Cardiac muscle cell (in vitro differentiated cells and primary cell): ENCODE measurements around the gene PDS5B. TPM values are rescaled to one million over a fixed set of nuclear protein-coding genes. Genes with fewer than 3 reads are reported as not detected.

Experiments used
- DNase-seq, 2 donors: peaks; one replicate each; pipeline versions ENCODE4 v3.0.0 to v3.0.0-alpha.2; 2010 to 2017; ENCODE audit warnings: low read depth in 1 of 2, low spot score in 1 of 2
- H3K27ac ChIP-seq: fragments of 200-600 bp; sonication (generic); 2 replicates; pipeline ENCODE4 v1.5.1; 2016
- H3K27me3 ChIP-seq: fragments of 200-600 bp; sonication (generic); 2 replicates; pipeline ENCODE4 v1.6.0; 2016; ENCODE audit warnings: control low read depth
- H3K36me3 ChIP-seq: fragments of 200-600 bp; sonication (generic); 2 replicates; pipeline ENCODE4 v1.5.1; 2016; ENCODE audit warnings: control low read depth
- H3K4me1 ChIP-seq: fragments of 200-600 bp; sonication (generic); 2 replicates; pipeline ENCODE4 v1.8.1; 2017; ENCODE audit warnings: low read depth, mild to moderate bottlenecking, mixed run types
- H3K4me3 ChIP-seq: fragments of 200-600 bp; sonication (generic); 2 replicates; pipeline ENCODE4 v1.5.1; 2016; ENCODE audit warnings: mild to moderate bottlenecking
- H3K9me3 ChIP-seq: fragments of 200-600 bp; sonication (generic); 2 replicates; pipeline ENCODE4 v1.5.1; 2017; ENCODE audit warnings: low read depth, mild to moderate bottlenecking, control low read depth
- CTCF ChIP-seq: IDR thresholded peaks from 2 replicates; pipeline ENCODE4 v1.5.1; 2012; ENCODE audit warnings: low read depth, mild to moderate bottlenecking, low read length
- polyA plus RNA-seq: library from polyadenylated mRNA; unstranded; fragments of >200 nt; fragmentation: Nextera tagmentation; extraction: Ambion mirVana; gene quantifications from 2 replicates; pipeline ENCODE4 v1.2.1, GENCODE V29; 2016
- total RNA-seq: library from RNA; depleted of rRNA; stranded (reverse); fragments of >200 nt; gene quantifications from 2 replicates; pipeline ENCODE4 v1.2.3, GENCODE V29; 2016

Gene PDS5B
- total and polyA plus RNA-seq, 2 experiments from 2014 or later, result 18.4 to 26.2 TPM

- no peaks in the 10 kb centered on the region for H3K36me3 ChIP-seq
- no peaks in the 10 kb centered on the region for H3K27me3 ChIP-seq
- peaks cover 18% of the 10 kb centered on the region for H3K4me1 ChIP-seq
- no peaks in the 10 kb centered on the region for H3K9me3 ChIP-seq
- H3K27ac ChIP-seq, result peak overlapping the region; percentile 90
- no peak for TF ChIP-seq CTCF
- H3K4me3 ChIP-seq, result peak overlapping the region; percentile 88
- peak; percentile 75 to 78 for DNase-seq
These were observed 959 bp downstream of the PDS5B start for GRCh38 chr13:32587011-32587810.

- no peak for DNase-seq
- Histone ChIP-seq H3K36me3 (no peaks in the 10 kb centered on the region), H3K4me3 (peak overlapping the region; percentile 88), H3K27ac (peak overlapping the region; percentile 90), H3K9me3 (no peaks in the 10 kb centered on the region), H3K27me3 (no peaks in the 10 kb centered on the region), H3K4me1 (peaks cover 18% of the 10 kb centered on the region)
- no peak for TF ChIP-seq CTCF
These were observed 1.5 kb downstream of the PDS5B start for GRCh38 chr13:32587811-32588170.

- TF ChIP-seq CTCF, result no peak
- Histone ChIP-seq H3K36me3 (no peaks in the 10 kb centered on the region), H3K9me3 (no peaks in the 10 kb centered on the region), H3K27me3 (no peaks in the 10 kb centered on the region), H3K4me3 (peak overlapping the region; percentile 88), H3K27ac (no peak overlapping the region), H3K4me1 (peaks cover 18% of the 10 kb centered on the region)
- peak in 1 of 2 donors; percentile 3 for DNase-seq
These were observed 2.5 kb downstream of the PDS5B start for GRCh38 chr13:32588736-32589135.

- no peak for TF ChIP-seq CTCF
- no peak overlapping the region for H3K4me3 ChIP-seq
- H3K36me3 ChIP-seq, result no peaks in the 10 kb centered on the region
- peaks cover 18% of the 10 kb centered on the region for H3K4me1 ChIP-seq
- peak in 1 of 2 donors; percentile 3 for DNase-seq
- H3K27me3 ChIP-seq, result no peaks in the 10 kb centered on the region
- H3K27ac ChIP-seq, result no peak overlapping the region
- no peaks in the 10 kb centered on the region for H3K9me3 ChIP-seq
These were observed 3.2 kb downstream of the PDS5B start for GRCh38 chr13:32589471-32589870.

GRCh38 chr13:32590266-32590665 lies 4.0 kb downstream of the PDS5B start:
- Histone ChIP-seq H3K36me3 (no peaks in the 10 kb centered on the region), H3K27me3 (no peaks in the 10 kb centered on the region), H3K27ac (no peak overlapping the region), H3K4me1 (peaks cover 18% of the 10 kb centered on the region), H3K9me3 (no peaks in the 10 kb centered on the region), H3K4me3 (no peak overlapping the region)
- no peak for TF ChIP-seq CTCF
- DNase-seq, result peak in 1 of 2 donors; percentile 20
